Amniotic epithelial cell (primary cell): ENCODE measurements around the gene IPO4.

Experiments used
- DNase-seq: peaks from one replicate; pipeline ENCODE4 v3.0.0-alpha.2; 2010; ENCODE audit warnings: low read depth

The IPO4 gene

DNA sequence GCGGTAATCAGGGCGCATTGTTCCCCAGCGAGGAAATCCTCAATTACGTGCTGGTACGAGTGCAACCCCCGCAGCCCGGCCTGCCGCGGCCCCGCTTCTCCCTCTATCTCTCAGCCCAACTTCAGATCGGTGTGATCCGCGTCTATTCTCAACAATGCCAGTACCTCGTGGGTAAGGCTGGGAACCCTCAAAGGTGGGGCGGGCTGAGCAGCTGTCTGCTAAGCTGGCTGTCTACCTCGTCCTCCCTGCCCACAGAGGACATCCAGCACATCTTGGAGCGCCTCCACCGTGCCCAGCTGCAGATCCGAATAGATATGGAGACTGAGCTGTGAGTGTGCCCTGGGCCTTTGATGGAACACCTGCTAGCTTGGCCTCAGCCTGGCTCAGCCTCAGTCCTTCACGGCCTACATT, 15.7 kb downstream of the IPO4 start:
- no peak for DNase-seq

DNA sequence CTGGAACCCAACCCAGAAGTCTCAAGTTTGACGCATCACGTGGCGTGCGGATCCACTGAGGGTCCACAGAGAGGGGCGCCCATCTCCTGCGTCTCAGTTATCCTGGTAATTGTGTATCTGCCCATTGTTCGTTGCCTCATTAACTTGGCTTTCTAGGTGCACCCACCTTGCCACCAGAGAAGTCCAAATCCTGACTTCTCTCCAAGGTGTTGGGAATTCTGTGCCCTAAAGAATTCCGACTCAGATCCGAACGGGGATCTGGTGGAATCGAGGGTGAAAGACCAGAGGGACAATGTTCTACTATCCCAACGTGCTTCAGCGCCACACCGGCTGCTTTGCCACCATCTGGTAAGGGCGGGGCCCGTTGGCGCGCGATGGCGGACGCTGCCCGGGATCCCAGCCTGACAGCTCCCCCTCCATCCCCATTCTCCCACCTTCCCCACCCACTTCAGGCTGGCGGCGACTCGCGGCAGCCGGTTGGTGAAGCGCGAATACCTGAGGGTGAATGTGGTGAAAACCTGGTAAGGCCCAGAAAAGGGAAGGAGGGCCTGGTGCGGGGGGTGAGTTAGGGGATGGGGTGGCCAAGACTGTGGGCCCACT, 16.3 kb downstream of the IPO4 start:
- no peak for DNase-seq

DNA sequence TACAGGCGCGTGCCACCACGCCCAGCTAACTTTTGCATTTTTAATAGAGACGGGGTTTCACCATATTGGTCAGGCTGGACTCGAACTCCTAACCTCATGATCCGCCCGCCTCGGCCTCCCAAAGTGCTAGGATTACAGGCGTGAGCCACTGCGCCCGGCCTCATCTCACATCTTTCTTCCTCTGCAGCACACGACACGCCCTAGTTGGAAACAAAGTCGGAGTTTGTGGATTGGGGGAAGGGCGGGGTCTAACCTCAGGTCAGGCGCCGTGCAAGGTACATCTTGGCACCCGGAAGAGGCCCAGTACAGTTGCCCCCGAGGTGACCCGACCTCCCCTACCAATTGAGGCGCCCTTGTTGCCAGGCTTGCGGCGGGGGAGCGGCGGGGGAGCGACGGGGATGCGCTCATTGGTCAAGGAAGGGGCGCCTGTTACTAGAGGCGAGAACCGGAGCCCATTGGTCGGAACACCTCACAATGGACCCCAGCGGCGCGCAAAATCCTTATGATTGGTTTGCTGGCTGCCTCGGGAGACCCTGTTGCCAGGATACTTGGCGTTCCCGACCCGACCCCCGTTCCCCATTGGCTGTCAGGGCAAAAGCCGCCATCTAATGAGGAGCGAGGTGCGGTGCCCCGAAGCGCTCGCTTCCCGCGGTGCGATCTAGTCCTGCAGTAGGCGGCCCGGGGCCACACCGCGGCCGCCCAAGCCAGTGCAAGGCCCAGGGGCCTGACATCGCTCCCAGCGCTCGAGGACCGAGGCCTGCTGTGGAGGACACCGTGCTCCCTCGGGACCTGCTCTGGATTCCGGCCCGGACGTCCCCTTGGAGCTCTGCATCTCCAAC, 17.0 kb downstream of the IPO4 start, which contains the start of gene REC8:
REC8 (plus strand) TSS at position 659 of the 839 bp plus-strand sequence. CDS start 473 bp downstream, outside the sequence.
- DNase-seq = peak; percentile 99

DNA sequence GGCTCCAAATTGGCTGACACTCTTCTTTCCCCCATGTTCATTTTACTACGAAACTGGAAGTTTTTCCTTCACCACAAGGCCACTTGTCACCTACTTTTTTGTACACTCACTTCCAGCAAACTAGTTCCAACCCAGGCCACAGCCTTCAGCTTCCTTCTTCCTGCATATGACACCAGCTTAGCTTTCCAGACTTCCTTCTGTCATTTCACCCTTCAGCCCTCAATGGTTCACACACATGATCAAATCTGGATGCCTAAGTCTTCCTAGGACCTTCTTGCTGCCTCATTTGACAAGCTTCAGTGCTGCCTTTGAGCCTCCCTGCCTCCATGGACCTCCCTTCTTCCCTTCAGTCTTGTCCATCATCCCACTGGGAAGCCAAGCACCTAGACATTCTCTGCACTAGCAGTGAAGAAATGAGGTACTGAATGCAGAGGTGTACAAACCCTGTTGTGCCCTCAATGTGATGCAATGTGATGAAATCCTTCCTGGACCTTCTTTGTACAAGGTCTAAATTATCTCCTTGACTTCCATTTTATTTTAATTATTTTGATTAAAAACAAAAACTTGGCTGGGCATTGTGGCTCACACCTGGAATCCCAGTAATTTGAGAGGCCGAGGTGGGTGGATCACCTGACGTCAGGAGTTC, 21.0 kb downstream of the IPO4 start:
- no peak for DNase-seq

DNA sequence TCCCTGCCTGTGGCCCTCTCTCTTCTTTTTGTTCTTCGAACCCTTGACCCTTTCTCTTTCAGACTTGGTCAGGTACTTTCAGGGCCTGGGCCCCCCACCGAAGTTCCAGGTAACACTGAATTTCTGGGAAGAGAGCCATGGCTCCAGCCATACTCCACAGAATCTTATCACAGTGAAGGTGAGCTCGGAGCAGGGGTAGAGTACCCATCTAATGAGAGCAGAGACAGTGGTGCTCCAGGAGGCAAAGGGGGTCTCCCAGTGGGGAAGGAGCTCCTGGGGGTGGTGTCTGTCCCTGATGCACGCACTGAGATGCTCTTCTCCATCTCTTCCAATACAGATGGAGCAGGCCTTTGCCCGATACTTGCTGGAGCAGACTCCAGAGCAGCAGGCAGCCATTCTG, 22.8 kb downstream of the IPO4 start:
- DNase-seq = no peak

DNA sequence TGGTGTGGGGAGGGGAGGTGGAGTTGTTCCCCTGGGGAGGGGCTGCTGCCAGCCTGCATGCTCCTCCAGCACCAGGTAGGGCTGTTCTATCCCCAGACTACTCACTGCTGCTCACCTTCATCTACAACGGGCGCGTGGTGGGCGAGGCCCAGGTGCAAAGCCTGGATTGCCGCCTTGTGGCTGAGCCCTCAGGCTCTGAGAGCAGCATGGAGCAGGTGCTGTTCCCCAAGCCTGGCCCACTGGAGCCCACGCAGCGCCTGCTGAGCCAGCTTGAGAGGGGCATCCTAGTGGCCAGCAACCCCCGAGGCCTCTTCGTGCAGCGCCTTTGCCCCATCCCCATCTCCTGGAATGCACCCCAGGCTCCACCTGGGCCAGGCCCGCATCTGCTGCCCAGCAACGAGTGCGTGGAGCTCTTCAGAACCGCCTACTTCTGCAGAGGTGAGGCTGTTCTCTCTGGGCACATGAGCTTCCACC, 24.1 kb downstream of the IPO4 start:
- no peak for DNase-seq

DNA sequence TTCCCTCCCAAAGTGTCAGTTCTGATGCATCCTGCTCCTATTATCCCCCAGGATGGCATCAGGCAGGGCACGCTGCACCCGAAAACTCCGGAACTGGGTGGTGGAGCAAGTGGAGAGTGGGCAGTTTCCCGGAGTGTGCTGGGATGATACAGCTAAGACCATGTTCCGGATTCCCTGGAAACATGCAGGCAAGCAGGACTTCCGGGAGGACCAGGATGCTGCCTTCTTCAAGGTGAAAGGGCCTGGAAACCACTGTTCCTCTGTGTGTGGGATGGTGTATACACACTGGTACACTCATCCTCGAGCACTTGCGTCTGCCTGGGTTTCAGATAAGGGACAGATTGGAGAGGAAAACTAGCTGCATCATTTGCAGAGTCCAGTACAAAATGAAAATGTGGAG, 26.5 kb downstream of the IPO4 start:
- DNase-seq = peak; percentile 92

DNA sequence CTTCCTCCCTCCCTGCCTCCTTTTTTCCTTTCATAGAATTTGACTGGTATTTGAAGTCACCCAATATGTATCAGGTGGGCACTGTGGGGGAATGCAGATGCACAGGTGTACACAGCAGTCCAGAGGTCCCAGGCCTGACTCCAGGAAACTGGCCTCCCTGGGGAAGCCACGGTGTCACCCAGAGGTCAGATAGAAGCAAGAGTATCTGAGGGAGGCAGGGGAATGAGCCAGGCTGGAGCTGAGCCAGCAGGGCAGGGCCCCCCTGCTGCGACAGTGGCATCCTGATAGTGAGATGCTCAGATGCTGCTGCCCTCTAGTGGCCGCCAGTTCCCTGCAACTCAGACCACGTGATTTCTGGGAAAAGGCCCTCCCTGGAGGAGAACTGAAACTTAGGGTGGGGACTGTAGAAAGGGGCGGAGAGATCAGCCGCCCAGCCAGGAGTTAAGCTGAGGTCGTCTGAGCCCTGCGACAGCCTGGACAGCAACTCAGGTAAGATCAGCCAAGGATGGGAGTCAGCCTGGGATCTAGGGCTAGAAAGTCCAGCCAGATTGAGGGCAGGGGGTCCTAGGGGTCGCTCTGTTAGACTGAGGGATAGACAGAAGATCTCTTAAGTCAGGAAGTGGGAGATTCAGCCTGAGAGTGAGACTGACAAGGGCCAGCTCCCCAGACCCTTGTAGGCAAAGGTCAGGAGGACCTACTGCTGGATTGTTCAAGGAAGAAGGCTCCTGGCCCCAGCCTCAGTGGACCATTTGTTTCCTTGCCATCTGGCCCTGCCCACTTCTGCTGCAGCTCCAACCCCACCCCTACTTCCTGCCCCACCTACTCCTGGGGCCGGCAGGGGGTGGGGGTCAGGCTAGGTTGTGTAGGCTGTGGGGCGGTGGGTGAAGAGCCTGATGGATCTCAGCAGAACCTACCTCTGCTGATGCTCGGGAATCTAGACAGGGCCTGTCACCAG, 27.5 kb downstream of the IPO4 start, which contains the start of gene IRF9:
IRF9 (plus strand) TSS at position 416 of the 955 bp plus-strand sequence. CDS start 880 bp downstream, outside the sequence.
- DNase-seq = peak; percentile 90

DNA sequence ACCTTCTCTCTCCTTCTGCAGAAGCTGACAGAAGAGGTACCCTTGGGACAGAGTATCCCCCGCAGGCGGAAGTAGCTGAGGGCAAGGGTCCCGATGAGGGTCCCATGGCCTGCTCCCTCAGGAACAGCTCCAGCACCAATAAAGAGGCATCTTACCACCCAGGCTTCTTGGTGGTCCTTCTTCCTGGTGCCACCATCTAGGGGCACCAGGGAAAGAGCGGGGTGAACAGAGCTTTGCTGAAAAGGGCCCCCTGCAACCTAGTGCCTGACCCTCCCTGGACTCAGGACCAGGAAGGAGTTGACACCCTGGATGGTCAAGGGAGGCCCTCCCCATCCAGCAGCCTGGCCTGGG, 28.1 kb downstream of the IPO4 start:
- DNase-seq = no peak

DNA sequence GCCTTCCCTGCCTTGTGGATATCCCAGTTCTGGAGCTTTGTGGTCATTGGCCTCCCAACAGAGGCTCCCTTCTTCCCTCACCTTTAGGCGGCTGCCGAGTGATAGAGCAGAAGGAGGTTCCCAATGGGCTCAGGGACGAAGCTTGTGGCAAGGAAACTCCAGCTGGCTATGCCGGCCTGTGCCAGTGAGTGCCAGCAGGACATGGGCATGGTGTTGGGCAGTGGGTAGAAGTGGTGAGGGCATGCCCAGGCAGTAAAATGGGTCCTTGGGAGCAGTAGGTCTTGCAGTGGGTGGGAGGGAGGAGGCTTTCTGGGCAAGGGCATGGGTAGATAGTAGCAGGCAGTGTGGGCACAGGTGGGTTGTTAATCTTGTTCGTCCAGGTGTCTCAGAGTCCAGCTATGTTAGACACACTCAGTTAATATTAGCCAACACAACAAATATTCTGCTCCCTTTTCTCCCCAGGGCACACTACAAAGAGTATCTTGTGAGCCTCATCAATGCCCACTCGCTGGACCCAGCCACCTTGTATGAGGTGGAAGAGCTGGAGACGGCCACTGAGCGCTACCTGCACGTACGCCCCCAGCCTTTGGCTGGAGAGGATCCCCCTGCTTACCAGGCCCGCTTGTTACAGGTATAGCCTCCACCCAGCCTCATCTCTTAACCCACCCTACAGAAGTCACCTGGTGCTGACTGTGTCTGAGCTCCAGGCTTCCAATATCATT, 28.7 kb downstream of the IPO4 start:
- DNase-seq = no peak

DNA sequence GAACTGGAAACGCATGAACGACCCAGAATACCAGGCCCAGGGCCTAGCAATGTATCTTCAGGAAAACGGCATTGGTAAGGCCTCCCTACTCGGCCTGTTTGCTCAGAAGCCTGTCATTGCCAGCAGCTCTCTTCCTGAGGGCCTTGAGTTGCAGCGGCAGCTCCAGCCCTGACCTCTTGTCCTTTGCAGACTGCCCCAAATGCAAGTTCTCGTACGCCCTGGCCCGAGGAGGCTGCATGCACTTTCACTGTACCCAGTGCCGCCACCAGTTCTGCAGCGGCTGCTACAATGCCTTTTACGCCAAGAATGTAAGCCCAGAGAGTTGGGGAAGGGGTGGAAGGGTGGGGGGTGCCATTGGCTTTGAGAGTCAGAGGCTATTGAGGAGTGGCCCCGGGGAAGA, 31.3 kb downstream of the IPO4 start:
- no peak for DNase-seq

DNA sequence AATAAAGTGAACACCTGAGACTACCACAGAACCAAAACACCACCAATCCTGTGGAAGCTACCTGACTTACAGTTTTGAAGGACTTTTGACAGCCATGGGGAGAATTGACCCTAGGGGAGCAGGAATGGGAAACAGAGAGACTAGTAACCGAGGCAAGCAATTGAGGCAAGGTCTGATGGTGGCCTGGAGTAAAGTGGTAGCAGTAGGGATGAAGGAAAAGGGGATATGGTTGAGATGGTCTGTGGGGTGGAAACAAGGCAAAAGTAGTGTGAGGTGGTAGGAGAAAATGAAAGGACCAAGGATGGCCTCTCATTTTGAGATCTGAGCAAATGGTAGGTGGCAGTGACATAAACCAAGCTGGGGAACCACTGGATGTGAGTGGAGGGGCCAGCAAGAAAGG, 31.8 kb downstream of the IPO4 start:
- no peak for DNase-seq

DNA sequence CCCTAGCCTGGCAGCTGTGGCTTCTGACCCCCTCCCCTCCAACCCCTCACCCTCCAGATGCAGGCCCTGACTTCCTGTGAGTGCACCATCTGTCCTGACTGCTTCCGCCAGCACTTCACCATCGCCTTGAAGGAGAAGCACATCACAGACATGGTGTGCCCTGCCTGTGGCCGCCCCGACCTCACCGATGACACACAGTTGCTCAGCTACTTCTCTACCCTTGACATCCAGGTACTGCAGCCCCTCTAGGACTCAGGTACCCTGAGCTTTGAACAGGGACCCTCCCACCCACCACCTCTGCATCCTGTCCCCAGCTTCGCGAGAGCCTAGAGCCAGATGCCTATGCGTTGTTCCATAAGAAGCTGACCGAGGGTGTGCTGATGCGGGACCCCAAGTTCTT, 33.5 kb downstream of the IPO4 start:
- DNase-seq = no peak

DNA sequence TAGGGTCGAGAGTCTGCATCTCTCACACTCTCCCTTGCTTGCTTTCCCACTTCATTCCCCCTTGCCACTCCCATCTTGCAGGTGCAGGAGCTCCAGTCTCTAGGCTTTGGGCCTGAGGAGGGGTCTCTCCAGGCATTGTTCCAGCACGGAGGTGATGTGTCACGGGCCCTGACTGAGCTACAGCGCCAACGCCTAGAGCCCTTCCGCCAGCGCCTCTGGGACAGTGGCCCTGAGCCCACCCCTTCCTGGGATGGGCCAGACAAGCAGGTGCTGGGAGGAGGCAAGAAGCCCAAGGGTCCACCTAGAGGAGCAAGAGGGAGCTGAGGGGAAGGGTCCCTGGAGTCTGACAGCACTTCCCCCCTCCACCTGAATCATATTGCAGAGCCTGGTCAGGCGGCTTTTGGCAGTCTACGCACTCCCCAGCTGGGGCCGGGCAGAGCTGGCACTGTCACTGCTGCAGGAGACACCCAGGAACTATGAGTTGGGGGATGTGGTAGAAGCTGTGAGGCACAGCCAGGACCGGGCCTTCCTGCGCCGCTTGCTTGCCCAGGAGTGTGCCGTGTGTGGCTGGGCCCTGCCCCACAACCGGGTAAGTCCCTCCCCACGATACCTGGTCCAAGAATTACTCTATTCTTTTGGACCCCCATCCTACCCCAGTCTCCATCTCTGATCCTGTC, 37.1 kb downstream of the IPO4 start:
- DNase-seq = no peak

DNA sequence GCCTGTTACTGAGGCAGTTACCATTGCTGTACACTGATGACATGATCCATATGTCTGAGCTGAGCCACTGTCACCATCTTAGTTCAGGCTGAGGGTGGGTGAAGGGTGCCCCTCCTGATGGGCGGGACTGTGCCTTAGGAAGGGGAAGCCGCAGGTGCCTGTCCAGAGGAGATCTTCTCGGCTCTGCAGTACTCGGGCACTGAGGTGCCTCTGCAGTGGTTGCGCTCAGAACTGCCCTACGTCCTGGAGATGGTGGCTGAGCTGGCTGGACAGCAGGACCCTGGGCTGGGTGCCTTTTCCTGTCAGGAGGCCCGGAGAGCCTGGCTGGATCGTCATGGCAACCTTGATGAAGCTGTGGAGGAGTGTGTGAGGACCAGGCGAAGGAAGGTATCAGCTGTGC, 37.6 kb downstream of the IPO4 start:
- DNase-seq = no peak

DNA sequence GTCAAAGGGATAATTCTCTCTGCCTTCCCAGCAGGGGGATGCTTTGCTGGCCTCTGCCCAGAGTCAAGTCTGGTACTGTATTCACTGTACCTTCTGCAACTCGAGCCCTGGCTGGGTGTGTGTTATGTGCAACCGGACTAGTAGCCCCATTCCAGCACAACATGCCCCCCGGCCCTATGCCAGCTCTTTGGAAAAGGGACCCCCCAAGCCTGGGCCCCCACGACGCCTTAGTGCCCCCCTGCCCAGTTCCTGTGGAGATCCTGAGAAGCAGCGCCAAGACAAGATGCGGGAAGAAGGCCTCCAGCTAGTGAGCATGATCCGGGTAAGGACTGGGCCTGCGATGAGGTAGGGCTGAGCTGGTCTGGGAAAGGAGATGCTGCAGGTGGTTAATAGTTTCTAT, 38.0 kb downstream of the IPO4 start:
- DNase-seq = no peak

DNA sequence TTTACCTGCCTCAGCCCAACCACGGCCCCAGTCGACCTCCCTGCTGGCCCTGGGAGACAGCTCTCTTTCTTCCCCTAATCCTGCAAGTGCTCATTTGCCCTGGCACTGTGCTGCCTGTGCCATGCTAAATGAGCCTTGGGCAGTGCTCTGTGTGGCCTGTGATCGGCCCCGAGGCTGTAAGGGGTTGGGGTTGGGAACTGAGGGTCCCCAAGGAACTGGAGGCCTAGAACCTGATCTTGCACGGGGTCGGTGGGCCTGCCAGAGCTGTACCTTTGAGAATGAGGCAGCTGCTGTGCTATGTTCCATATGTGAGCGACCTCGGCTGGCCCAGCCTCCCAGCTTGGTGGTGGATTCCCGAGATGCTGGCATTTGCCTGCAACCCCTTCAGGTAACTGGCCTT, 38.6 kb downstream of the IPO4 start:
- no peak for DNase-seq

DNA sequence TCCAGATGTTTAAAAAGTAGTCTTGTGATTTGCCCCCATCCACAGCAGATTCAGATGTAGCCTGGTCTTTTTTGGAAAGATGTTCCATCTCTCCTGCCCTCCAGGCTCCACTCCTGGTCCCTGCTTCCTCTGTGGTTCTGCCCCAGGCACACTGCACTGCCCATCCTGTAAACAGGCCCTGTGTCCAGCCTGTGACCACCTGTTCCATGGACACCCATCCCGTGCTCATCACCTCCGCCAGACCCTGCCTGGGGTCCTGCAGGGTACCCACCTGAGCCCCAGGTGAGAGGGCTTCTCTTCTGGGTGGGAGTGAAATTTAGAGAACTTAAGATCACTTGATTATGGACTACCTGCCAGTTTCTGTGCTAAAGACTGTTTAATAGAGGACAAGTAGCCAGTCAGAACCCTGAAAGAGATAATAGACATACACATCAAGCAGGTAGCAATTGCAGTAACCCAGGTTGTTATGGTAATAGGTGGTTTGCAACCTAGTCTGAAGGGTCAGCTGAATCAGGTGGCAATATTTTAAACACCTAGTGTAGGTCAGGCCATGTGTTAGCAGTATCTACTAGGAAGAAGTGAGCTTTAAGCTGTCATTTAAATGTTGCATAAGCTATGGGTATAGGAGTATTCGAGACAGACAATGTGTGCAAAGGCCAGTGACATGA, 39.2 kb downstream of the IPO4 start:
- DNase-seq = no peak

DNA sequence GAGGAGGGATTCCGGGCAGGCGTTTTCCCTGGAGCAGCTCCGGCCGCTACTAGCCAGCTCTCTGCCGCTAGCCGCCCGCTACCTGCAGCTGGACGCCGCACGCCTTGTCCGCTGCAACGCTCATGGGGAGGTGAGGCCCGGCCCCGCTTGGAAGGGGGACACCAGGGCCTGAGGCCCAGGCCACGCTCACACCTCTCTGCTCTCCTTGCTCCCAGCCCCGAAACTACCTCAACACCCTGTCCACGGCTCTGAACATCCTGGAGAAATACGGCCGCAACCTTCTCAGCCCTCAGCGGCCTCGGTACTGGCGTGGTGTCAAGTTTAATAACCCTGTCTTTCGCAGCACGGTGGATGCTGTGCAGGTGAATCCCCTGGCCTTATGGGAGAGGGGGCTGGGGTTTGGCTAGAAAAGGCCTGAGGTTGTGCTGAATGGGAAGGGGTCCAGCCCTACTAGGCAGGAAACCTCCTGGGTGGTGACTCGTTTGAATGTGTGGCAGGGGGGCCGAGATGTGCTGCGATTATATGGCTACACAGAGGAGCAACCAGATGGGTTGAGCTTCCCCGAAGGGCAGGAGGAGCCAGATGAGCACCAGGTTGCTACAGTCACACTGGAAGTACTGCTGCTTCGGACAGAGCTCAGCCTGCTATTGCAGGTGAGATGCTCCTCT, 40.7 kb downstream of the IPO4 start:
- DNase-seq = no peak
